ENCODE results near the gene EBF3. TPM values are rescaled to one million over a fixed set of nuclear protein-coding genes. Genes with fewer than 3 reads are reported as not detected.

Gene EBF3
- total and polyA plus RNA-seq, 9 of the 15 experiments (the other 6 are each of a cell fraction or from before 2014, with no cell fraction given): not detected

GRCh38 chr10:129951101-129951969, 12.7 kb downstream of the EBF3 start (continued):
- no peak for TF ChIP-seq GTF3C2 (IDR thresholded peaks at IDR 0.05; ENCODE audit: borderline replicate concordance, extremely low read depth, insufficient read length)
- TF ChIP-seq, protein P1, sequence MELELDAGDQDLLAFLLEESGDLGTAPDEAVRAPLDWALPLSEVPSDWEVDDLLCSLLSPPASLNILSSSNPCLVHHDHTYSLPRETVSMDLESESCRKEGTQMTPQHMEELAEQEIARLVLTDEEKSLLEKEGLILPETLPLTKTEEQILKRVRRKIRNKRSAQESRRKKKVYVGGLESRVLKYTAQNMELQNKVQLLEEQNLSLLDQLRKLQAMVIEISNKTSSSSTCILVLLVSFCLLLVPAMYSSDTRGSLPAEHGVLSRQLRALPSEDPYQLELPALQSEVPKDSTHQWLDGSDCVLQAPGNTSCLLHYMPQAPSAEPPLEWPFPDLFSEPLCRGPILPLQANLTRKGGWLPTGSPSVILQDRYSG (tag; conservative IDR thresholded peaks at IDR 0.05; ENCODE audit: low read depth): no peak

GRCh38 chr10:129950676-129951075, 13.4 kb downstream of the EBF3 start:
- H3K27ac ChIP-seq (ENCODE audit: extremely low read depth, low read depth, low read length): no peak overlapping the region
- no peak overlapping the region for H3K9ac ChIP-seq (ENCODE audit: insufficient read depth in 1 of 2, low read depth in 2 of 2, low read length in 2 of 2)
- H3K4me1 ChIP-seq (replicated peaks in 1 of 2; ENCODE audit: control insufficient read depth in 2 of 2, insufficient read depth in 2 of 2, low read length in 2 of 2): no peaks in the 10 kb centered on the region
- BruUV-seq (replicated peaks): no TSS peak
- no peak for FAIRE-seq
- H3K9me3 ChIP-seq (replicated peaks; ENCODE audit: control insufficient read depth, insufficient read depth, low read depth, low read length): no peaks in the 10 kb centered on the region
- no peak for DNase-seq (ENCODE audit: extremely low read depth in 1 of 4, low spot score in 3 of 4)
- no peaks in the 10 kb centered on the region for H3K36me3 ChIP-seq (ENCODE audit: control insufficient read depth, insufficient read depth, low read length)
- peaks cover 0 to 10% of the 10 kb centered on the region in 2 experiments; a peak in 2 of 5 replicates for H3K27me3 ChIP-seq (ENCODE audit: control insufficient read depth in 2 of 2, insufficient read depth in 2 of 2, low read length in 2 of 2)
- ChIA-PET CTCF (ENCODE audit: low intra/inter-chr PET ratio) (no interaction called here), POLR2A (no interaction called here)
- TF ChIP-seq ZNF316 (IDR thresholded peaks at IDR 0.05): no peak
- TF ChIP-seq HBP1 (CRISPR knock-in tag; IDR thresholded peaks at IDR 0.05): no peak
- no peak for TF ChIP-seq ZBTB7A (IDR thresholded peaks at IDR 0.05; ENCODE audit: borderline replicate concordance, control insufficient read depth, low read depth, low read length)
- TF ChIP-seq CCAR2 (IDR thresholded peaks at IDR 0.05; ENCODE audit: low read depth, low read length): no peak
- TF ChIP-seq PKNOX1 (IDR thresholded peaks at IDR 0.05): no peak
- TF ChIP-seq POLR2B (IDR thresholded peaks at IDR 0.05; ENCODE audit: low read depth, partially characterized antibody): no peak
- TF ChIP-seq RNF2 (IDR thresholded peaks at IDR 0.05): no peak
- no peak for TF ChIP-seq NCOA4 (IDR thresholded peaks at IDR 0.05; ENCODE audit: partially characterized antibody)
- no peak for TF ChIP-seq ZNF232 (CRISPR knock-in tag; IDR thresholded peaks at IDR 0.05)
- TF ChIP-seq CHD4 (IDR thresholded peaks at IDR 0.05; ENCODE audit: insufficient read depth, insufficient replicate concordance, low read depth, low read length, poor library complexity, severe bottlenecking): no peak
- TF ChIP-seq CC2D1A (IDR thresholded peaks at IDR 0.05): no peak
- TF ChIP-seq NELFE (IDR thresholded peaks at IDR 0.05; ENCODE audit: insufficient read depth, insufficient read length): no peak
- H3K4me2 ChIP-seq (ENCODE audit: insufficient read depth, low read length): no peak overlapping the region
- no peak for ATAC-seq
- H2AFZ ChIP-seq (ENCODE audit: low read depth, low read length): no peak overlapping the region
- 0% methylated on average over 2 of the region's 2 CpGs for WGBS (ENCODE audit: insufficient coverage, low coverage, missing lambda C conversion rate)
- no peaks in the 10 kb centered on the region for H3K9me1 ChIP-seq (ENCODE audit: control insufficient read depth, insufficient read depth, low read length)
- no peaks in the 10 kb centered on the region for H3K79me2 ChIP-seq (ENCODE audit: control insufficient read depth, insufficient read depth, low read length)
- intact Hi-C loops (cut with micrococcal nuclease): no loop called here
- no peak overlapping the region for H3K4me3 ChIP-seq
- in situ Hi-C loops (cut with MboI): no loop called here
- H4K20me1 ChIP-seq (replicated peaks; ENCODE audit: control insufficient read depth, insufficient read depth, low read length): no peaks in the 10 kb centered on the region
